Activated T-cell treated with anti-CD3 and anti-CD28 coated beads for 48 hours (primary cell): Measurements from ENCODE around the gene PKNOX2.

Experiments used
- DNase-seq: peaks from one replicate; pipeline ENCODE4 v3.0.0-alpha.2; 2020; ENCODE audit warnings: low read depth

PKNOX2 gene

DNA sequence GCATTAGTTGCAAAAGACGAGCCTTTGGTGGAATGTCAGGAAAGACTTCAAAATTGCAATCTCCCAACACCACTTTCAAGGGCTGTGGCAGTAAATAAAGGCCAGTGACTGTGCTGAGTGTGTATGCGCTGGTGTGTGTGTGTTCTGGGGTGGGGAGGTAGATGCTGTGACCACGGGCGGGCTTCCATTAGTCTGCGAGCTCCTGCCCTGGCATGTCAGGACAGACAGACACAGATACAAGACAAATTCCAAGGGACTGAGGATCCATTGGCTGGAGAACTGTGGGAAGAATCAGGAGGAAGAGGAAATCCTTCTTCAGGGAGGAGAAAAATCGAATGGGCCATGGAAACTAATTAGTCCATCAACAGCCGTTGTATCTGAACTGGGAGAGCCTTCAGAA, 248.0 kb downstream of the PKNOX2 start:
- DNase-seq = no peak

DNA sequence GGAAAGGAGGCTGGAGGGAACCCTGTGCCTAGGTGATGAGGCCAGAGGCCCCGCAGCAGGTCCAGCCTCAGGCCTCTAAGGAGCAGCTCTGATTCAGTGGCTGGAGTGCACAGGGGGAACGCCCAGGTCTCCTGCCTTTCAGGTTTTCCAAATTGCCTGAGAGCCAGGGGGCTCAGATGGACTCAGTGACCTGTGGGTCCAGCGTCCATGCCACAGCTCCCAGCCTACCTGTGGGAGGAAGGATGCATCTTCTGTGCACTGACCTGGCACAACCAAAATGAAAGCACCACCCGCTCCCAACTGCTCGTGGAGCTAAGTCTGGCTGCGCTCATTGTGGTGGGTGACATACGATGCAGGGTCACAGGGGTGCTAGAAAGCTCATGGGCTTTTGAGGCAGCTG, 248.7 kb downstream of the PKNOX2 start:
- no peak for DNase-seq

DNA sequence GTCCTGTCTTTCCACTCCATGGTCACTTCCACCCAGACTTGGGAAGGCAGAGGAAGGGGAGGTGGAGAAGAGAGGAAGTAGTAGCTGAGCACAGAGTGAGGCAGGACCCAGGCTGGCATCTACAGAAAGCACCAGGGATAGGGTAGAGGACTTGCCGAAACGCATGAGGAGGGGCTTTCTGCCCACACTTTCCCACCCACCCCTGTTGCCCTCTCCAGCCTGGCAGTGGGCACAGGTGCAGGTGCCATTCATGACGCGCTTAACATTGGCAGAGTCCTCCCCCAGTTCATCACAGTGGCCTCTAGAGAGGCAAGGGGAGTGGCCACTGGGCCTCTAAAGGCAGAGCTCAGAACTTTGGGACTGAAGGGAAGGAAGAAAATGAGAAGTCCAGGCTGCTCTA, 249.6 kb downstream of the PKNOX2 start:
- DNase-seq = no peak

DNA sequence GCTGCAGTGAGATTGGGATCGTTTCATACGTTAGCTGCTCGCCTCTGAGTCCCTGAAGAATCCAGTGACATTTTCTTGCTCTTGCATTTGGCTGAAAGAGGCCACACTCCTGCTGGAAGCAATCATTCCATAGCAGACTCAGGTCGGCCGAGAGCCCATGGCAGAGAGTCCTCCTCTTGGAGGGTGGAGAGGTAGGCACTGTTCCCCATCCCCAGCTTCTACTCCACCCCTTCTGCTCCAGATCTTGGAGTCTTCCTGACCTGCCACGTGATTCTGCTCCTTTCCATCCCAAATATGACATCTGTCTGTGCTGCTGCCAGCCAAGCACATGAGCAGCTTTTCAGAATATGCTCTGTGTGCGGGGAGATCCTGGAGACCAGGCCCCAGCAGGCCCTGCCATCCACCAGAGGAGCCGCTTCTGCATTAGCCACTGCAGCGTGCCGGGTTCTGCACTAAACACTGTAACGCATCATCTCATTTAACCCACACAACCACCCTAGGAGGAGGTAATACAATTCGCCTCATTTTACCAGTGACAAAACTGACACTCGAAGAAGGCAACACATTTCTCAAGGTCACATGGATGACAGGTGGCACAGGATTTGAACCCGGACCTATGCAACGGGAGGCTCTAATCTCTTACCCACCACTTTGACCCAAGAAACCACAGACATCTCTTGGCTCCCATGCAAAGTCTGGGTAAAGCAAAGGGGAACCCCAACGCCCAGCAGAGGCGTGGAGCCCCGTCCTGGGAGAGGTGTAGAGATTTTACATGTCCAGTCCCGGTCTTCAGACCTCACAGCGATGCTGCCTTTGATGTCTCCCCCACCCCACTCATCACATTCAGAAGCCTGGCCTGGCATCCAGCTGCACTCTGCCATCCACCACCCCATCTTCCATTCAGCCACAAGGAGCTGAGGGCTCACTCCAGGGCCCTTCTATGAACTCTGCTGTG, 252.7 kb downstream of the PKNOX2 start:
- DNase-seq = no peak

DNA sequence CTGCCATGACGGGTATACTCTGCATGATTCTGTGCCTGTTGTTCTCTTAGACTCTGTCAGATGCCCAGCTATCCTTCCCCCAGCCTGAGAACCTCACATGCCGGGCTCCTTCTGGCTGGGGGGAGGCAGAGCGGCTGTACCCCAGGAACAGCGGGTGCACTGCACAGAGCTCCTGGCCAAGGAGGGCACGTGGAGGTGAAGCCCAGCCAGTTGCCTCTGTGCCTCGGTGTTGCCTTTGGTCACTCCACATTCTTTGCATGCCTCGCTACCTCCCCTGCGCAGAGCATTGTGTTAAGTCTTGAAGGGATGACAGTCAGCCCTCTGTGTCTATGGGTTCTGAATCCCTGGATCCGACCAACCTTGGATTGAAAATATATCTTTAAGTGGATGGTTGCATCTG, 253.8 kb downstream of the PKNOX2 start:
- DNase-seq = no peak

DNA sequence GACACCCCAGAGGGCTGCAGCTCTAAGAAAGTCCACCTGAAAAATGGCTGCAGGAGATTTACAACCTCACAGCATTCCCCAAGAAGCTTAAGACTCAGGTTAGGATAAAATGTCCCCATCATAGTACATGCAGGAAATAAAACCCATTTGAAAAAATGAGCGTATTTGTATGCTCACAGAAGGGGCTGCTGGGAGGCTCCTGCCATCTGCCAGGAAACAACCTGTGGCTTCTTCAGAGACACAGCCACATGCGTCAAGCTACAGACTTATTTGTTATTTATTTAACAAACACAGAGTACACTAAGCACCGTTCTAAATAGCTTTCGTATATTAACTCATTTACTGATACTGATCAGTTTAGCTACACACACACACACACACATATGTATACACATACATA, 258.1 kb downstream of the PKNOX2 start:
- no peak for DNase-seq

DNA sequence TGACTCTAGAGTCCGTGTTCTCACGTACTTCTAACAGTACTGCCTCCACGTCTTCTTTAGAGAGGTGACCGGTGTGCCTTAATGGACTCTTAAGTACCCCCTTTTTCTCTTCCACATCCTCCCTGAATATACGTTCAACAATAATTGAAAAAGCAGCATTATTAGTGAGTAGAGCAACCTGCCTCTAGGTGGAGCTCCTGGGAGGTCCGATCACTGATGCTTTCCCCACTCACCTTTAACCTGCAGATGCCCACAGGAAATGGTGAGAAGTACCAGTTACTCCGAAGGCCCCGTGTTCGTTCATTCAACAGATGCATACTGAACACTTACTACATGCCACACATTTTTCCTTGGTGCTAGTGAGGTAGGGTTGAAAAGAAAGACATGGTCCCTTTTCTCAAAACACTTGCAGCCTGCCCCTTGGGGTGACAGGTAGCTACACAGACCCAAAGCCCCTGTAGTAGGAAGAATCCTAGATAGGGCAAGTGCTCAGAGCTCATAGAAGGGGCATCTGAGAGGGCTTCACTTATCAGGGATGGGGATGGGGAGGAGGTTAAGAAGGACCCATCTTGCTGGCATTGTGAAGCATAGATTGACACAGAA, 258.8 kb downstream of the PKNOX2 start:
- no peak for DNase-seq

DNA sequence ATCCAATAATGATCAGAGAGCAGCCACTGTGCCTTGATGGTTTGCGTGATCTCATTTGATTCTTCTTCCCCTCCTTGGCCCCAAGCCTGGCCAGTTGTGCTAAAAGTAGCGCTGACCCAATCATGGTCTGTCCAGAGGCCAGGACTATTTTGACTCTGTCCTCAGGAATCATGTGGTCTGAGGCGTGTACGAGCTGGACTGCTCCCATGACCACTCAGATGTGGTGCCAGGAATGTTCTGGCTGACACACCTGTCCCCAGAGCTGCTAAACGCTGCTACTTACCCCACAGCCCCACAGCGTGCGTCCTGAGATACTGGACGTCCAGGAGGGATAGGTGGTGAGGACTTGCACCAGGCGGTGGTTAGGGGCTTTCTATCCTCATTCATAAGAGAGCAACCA, 261.1 kb downstream of the PKNOX2 start:
- no peak for DNase-seq

DNA sequence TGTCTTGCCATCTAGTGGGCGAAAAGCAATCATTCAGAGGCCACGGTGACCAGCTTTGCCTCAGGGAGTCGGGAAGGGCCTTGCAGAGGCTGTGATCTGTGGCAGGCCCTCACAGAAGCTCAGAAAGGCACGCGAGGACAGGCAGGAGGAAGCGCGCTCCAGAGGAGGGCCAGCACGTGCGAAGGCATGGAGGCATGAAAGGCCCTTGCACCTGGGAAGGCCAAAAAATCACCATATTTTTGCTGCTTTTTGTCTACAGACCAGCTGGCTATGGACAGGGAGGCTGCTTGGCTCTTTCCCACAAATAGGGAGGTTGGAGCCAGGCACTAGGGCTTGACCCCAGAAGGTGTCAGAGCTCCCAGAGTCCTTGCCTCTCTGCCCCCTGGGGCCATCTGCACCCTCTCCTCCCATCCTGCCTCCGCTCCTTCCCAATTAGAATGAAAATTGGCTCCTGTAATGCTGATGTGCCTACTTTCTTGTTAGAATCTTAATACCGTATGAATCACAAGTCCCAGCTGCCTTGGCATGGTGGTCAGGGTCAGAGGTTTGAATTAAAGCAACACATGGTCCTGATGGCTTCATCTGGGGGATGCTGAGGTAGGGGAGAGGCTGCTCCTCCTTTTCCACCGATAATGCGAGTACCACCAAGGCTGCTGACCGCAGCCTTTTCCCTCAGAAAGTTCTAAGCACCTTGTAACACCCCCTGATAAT, 262.4 kb downstream of the PKNOX2 start:
- DNase-seq = no peak

DNA sequence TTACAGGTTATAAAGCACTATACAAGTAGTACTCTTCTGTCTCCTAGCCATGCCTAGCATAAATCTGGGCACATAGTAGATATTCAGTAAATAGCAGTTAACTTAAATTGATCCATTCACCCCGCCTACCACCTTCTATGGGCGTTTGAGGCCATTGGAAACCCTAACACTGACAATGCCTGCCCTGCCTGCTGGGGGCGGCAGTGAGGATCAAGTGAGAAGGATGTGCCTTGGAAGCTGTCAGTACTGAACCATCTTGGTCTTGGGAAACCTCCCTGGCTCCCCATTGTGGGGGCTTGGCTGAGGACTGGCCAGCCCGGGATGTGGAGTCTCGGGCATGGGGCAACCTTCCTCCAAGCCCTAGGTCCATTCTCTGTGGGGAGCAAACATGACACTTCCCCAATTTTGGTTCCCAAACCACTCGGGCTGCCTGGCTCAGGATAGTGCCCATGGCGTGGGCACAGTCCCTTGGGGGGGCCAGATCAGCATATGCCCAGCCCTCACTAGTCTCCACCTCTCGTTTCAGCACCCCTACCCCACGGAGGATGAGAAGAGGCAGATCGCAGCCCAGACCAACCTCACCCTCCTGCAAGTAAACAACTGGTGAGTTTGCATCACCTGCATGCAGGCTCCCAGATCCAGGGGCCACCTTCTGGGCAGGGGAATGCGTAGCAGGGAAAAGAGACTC, 264.1 kb downstream of the PKNOX2 start:
- DNase-seq = no peak

DNA sequence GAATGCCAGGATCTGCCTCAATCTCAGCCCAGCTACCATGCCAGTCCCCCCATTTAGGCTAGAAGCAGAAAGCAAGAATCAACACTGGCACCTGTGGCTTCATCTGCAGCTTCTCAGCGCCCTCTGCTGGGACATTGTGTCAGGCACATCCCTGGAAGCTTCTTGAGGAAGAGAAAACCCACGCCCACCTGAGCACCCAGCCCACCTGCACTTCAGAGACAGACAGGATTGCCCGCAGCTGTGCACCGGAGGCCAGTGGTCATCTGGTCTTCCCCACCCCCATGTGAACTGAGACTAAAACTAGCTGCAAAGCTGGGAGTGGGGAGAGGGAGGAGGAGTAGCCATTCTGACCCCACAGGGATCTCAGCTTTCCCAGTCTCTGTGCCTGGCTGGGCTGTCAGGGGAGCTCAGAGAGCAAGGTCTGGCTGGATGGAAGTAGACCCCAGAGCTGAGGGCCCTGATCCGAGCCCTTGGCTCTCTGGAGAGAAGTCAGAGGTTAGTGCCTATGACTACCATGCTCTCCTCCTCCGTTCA, 264.7 kb downstream of the PKNOX2 start:
- peak; percentile 43 for DNase-seq

DNA sequence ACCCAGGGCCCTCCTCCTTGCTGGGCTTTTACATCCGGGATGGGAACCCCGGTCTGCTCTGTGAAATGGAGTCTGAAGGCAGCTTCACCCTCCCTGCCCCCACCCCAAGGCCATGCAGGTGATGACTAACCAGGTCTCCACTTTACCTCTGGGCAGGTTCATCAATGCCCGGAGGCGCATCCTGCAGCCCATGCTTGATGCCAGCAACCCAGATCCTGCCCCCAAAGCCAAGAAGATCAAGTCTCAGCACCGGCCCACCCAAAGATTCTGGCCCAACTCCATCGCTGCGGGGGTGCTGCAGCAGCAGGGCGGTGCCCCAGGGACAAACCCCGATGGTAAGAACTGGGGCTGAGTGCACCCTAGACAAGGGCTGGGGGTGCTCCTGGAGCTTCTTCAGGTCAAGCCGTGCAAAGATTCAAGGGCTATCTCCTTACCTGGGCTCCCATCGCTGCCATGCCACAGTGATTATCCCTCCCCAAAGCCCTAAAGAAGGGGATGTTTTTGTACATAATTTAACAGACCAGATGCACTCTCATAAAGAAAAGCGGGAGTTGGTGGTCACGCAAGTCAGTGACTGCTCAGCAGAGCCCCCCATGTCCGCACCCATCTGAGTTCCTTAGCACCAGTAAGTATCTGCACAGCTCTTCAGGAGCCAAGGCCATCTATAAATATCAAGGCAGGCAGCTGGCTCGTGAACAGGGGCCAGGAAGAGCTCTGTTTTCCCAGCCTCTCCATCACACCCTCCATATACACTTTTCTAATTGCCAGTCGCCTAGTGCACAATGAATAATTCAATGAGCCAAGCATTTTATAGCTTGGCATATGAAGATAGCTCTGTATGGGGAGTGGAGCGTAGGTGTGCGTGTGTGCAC, 265.5 kb downstream of the PKNOX2 start:
- no peak for DNase-seq

DNA sequence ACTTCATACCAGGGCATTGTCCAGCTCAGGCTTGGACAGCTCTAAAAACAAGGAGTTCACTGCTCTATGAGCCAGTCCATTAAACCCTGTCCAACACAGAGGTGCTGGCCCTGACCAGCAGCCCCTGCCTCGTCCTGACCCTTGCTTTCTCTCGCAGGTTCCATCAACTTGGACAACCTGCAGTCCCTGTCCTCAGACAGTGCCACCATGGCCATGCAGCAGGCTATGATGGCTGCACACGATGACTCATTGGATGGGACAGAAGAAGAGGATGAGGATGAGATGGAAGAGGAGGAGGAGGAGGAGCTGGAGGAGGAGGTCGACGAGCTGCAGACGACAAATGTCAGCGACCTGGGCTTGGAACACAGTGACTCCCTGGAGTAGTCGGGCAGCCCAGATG, 266.5 kb downstream of the PKNOX2 start:
- DNase-seq = no peak

DNA sequence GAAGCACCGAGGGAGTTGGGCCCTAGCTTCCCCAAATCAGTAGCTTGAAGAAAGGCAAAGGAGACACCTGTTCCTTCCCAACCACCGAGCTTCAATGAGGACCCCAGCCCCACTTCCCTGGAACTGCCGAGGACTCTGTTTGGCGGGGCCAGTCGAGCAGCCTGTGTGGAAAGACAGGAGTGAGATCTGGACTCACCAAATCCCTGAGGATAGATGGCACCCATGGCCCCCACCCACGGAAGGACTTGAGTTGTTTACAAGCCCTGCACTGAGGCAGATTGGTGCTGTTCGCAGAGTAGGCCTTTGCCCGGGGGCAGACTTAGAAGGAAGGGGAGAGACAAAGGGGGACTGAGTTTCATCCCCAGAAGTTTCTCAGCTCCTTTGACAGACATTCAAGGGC, 266.9 kb downstream of the PKNOX2 start:
- DNase-seq = no peak

DNA sequence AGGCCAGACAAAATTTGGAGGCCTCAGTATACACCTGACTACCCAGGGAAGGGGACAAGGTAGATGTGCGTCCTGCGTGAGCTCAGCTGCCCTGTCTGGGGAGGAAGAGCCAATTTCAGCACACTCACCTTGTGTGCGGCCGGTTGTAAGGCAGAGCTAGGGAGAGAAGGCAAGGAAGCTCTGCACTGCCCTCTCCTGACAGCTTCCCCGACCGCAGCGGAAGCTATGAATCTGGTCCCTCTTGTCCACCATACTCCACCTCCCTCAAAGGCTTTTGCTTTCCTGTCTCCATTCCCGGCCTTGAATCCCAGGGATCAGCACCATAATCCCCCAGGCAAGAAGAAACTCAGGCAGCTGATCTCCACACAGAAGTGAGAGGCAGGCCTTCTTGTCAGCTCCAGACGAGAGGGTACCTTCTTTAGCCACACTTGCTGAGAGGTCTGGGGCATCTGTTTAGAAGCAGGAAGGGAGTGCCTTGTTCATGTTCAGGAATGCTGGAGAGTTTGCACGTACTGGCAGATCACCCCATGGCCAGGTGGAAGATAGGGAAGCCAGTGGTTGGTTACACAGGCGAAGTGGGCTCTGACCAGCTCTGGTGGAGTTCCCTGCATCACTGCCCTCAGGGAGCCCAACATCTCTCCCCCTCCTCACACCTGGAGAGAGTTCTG, 269.0 kb downstream of the PKNOX2 start:
- DNase-seq = no peak

DNA sequence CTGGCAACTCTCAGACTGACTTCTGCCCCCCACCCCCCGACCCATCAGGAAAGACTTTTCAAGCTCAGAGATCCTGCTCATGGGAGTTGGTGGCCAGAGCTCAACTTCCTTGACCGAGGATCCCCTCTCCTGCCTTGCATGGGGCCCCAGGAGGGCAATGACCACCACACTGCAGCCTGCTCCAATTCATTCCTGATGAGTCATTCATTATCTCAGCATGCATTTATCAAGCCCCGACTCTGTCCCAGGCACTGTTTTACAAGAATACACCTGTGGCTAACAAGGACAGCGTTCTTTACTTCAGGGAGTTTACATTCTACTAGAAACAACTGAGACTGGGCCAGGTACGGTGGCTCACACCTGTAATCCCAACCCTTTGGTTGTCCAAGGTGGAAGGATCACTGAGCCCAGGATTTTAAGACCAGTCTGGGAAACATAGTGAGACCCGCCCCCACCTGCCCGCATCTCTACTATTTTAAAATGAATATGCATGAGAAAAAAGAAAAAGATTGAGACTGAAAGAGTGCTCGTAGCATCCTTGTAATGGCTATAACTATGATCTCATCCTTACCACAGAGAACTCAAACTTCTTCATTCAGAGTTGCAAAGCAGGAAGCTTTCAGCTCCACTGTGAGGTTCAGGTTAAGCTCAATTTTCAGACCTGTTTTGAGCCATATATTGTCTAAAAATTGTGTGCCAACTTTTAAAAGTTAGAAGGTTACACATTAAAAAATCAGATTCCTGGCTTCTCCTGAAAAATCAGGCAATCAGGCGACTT, 271.1 kb downstream of the PKNOX2 start:
- DNase-seq = no peak

DNA sequence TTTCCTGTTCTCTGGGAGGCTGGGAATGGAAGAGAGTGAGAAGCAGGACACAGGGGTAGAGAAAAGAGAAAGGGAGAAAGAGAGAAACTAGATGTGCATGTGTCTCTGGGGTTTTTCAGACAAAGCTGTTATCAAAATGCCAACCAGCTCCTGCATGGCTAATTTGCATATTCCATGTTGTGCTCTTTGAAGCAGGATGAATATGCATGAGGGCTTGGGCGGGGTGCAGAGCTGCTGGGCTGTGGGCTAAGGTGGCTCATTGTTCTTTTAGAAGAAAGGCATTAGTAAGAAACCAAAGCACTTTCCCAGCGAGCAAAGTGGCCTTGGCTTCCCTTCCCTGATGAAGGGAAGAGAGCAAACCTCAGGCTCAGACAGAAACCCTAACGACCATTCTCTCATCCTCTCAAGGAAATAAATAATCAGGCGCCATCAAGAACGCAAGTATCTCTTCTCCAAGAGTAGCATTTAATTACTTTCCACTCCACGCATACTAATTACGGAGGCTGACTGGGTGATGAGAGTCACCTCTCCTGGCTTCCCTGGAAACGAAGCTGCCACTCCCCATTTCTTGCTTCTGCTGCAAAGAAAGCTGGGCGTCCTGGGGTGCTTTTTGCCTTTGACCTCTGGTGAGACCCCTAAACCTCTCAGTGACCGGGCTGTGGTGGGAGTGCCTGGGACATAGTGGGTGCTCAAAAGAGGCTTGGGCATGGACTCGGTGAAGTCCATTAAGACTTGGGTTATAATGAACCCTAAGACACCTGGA, 277.3 kb downstream of the PKNOX2 start:
- no peak for DNase-seq

DNA sequence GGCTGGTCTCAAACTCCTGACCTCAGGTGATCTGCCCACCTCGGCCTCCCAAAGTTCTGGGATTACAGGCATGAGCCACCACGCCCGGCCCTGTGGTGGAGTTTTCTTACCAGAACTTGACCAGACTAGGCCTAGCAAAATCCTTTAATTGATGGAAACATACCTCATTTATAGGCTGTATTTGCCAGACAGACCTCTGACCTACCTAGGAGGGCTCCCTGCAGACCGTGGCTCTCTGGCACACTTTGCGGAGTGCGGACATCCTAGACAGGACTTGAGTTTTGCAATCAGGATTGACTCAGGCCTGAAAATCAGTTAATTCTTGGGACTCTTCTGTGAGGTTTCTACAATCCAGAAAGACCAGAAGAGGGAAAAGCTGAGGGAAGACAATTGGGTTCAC, 278.4 kb downstream of the PKNOX2 start:
- no peak for DNase-seq

DNA sequence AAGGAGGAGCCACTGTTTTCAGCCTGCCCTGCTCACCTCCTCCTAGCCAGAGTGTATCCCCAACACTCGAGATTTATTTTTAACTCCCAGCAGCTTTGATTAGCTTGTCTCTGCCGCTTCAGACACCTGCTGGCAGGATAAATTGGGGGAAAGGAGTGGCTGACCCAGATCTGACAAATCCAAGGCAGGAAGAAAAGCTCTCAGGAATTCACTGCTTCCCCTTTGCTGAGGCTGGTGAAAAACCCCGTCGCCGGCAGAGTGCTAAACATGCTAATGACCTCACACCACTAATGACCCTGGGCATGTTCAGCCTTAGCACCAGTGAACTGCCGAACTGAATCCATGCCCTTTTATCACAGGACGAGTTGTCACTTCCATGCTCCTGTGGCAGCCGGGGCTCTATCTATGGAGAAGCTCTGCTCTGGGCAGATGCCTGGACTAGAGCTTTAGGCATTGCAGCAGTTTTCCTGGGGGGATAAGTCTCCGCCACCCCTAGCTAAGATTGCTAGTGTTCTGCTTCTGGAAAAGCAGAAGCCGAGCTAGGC, 279.3 kb downstream of the PKNOX2 start:
- DNase-seq = no peak
